ENCODE results near the gene RASGEF1B. TPM values are rescaled to one million over a fixed set of nuclear protein-coding genes. Genes with fewer than 3 reads are reported as not detected.

Gene RASGEF1B
- total and polyA plus RNA-seq, 7 donors, result 1.9 to 4.2 (median 2.5) TPM

- TF ChIP-seq CTCF (IDR thresholded peaks at IDR 0.05), result no peak
- DNase-seq (no peak), ATAC-seq (no peak)
- no peak overlapping the region for H3K4me3 ChIP-seq
- H3K36me3 ChIP-seq (ENCODE audit: insufficient read depth in 1 of 2, low read depth in 1 of 2), result no peaks in the 10 kb centered on the region
- WGBS, 3 donors, result 58 to 65% (median 59%) methylated on average over 2 of the region's 2 CpGs
- H3K4me1 ChIP-seq, result no peaks in the 10 kb centered on the region
- H3K9me3 ChIP-seq, result no peaks in the 10 kb centered on the region
- intact Hi-C loops (cut with DNase I), result loop anchor here in 1 of 2 donors (5.0 kb wide), 2 partner anchors 61 to 799 kb away; no protein-coding TSS in a partner anchor
- peak overlapping the region; percentile 85 for H3K27ac ChIP-seq
- no peaks in the 10 kb centered on the region for H3K27me3 ChIP-seq (ENCODE audit: insufficient read depth in 3 of 3, low read length in 2 of 3)
Measured at GRCh38 chr4:81468678-81469077, 3.0 kb downstream of the RASGEF1B start.

GRCh38 chr4:81467672-81467964 is 4.1 kb downstream of the RASGEF1B start:
- H3K27ac ChIP-seq, result no peak overlapping the region
- H3K9me3 ChIP-seq, result no peaks in the 10 kb centered on the region
- WGBS, 3 donors, result 14 to 26% (median 18%) methylated on average over 1 of the region's 1 CpG
- TF ChIP-seq CTCF (IDR thresholded peaks at IDR 0.05), result no peak
- ATAC-seq (no peak), DNase-seq (no peak)
- intact Hi-C loops (cut with DNase I), result loop anchor here (1.0 to 5.0 kb wide), 4 partner anchors 60 to 800 kb away; no protein-coding TSS in a partner anchor
- H3K36me3 ChIP-seq (ENCODE audit: insufficient read depth in 1 of 2, low read depth in 1 of 2), result no peaks in the 10 kb centered on the region
- no peak overlapping the region for H3K4me3 ChIP-seq
- no peaks in the 10 kb centered on the region for H3K4me1 ChIP-seq
- H3K27me3 ChIP-seq (ENCODE audit: insufficient read depth in 3 of 3, low read length in 2 of 3), result no peaks in the 10 kb centered on the region

GRCh38 chr4:81466841-81467671 is 4.7 kb downstream of the RASGEF1B start:
- Histone ChIP-seq H3K36me3 (ENCODE audit: insufficient read depth in 1 of 2, low read depth in 1 of 2) (no peaks in the 10 kb centered on the region), H3K27me3 (ENCODE audit: insufficient read depth in 3 of 3, low read length in 2 of 3) (no peaks in the 10 kb centered on the region), H3K4me1 (no peaks in the 10 kb centered on the region), H3K9me3 (no peaks in the 10 kb centered on the region), H3K4me3 (no peak overlapping the region), H3K27ac (no peak overlapping the region)
- WGBS, 3 donors, result 36 to 41% (median 37%) methylated on average over 5 of the region's 5 CpGs
- peak; percentile 96 for TF ChIP-seq CTCF (IDR thresholded peaks at IDR 0.05)
- DNase-seq (no peak), ATAC-seq (peak in 1 of 4 donors; percentile 27)
- intact Hi-C loops (cut with DNase I), result loop anchor here (1.0 to 5.0 kb wide), 4 partner anchors 60 to 800 kb away; no protein-coding TSS in a partner anchor

- no peaks in the 10 kb centered on the region for H3K4me1 ChIP-seq
- no peak for TF ChIP-seq CTCF (IDR thresholded peaks at IDR 0.05)
- 63 to 71% (median 64%) methylated on average over 8 of the region's 8 CpGs for WGBS, 3 donors
- H3K4me3 ChIP-seq, result no peak overlapping the region
- DNase-seq (no peak), ATAC-seq (no peak)
- H3K27me3 ChIP-seq (ENCODE audit: insufficient read depth in 3 of 3, low read length in 2 of 3), result no peaks in the 10 kb centered on the region
- no peaks in the 10 kb centered on the region for H3K9me3 ChIP-seq
- intact Hi-C loops (cut with DNase I), result loop anchor here (2.0 to 5.0 kb wide), 3 partner anchors 58 to 802 kb away; no protein-coding TSS in a partner anchor
- no peak overlapping the region for H3K27ac ChIP-seq
- H3K36me3 ChIP-seq (ENCODE audit: insufficient read depth in 1 of 2, low read depth in 1 of 2), result no peaks in the 10 kb centered on the region
Measured at GRCh38 chr4:81465406-81466340, 6.0 kb downstream of the RASGEF1B start.

Data from psoas muscle (tissue), 8 donors.